Motor neuron (in vitro differentiated cells): ENCODE measurements around the gene TIMM23. TPM values are rescaled to one million over a fixed set of nuclear protein-coding genes. Genes with fewer than 3 reads are reported as not detected.

ENCODE experiments used
- ATAC-seq, 8 experiments: fragments of 200-7000 bp; cut with Tn5 transposase; replicated peaks in 6 of 8; 2 replicates each; pipeline ENCODE4 v1.8.0; 2021; ENCODE audit warnings: mild to moderate bottlenecking in 8 of 8, moderate library complexity in 8 of 8
- H3K27ac ChIP-seq, 2 donors: fragments of 250-450 bp; sonication (Bioruptor Pico); 2 replicates each; pipeline ENCODE4 v1.9.0; 2021; ENCODE audit warnings: antibody characterized with exemption in 2 of 2, mild to moderate bottlenecking in 2 of 2, moderate library complexity in 1 of 2
- H3K4me1 ChIP-seq, 2 donors: fragments of 250-450 bp; sonication (Bioruptor Pico); replicated peaks in 1 of 2; 2 replicates each; pipeline ENCODE4 v1.6.1; 2021; ENCODE audit warnings: antibody characterized with exemption in 2 of 2, mild to moderate bottlenecking in 2 of 2, moderate library complexity in 1 of 2
- H3K4me3 ChIP-seq, 5 donors: fragments of 250-450 bp; sonication (Bioruptor Pico); 2 replicates each; pipeline ENCODE4 v1.9.0; 2021; ENCODE audit warnings: antibody characterized with exemption in 5 of 5, mild to moderate bottlenecking in 5 of 5, moderate library complexity in 4 of 5
- WGBS, 10 experiments: fragments of 450-650 bp; shearing (Covaris generic); methylation state at CpG; one replicate each; pipeline ENCODE4 v1.0.0; 2022; 5-methylcytosine and 5-hydroxymethylcytosine counted together
- in situ Hi-C, 9 experiments: fragments of 400-800 bp; cut with MboI; loops; one replicate each; pipeline ENCODE4 v1.15.0; 2021; ENCODE audit warnings: low sequenced_read_pairs in 9 of 9, low pct_unique_long_range_greater_than_20kb in 2 of 9; ENCODE audit not compliant: unreplicated experiment in 9 of 9
- total RNA-seq, 8 experiments: library from RNA; unstranded; fragments of 300-600 nt; gene quantifications; 2 replicates each; pipeline versions ENCODE4 v1.2.3 to v1.2.4, GENCODE V29; 2022

Gene TIMM23
- total RNA-seq, 8 experiments from 2014 or later: 42.2 to 105 (median 88.5) TPM

DNA sequence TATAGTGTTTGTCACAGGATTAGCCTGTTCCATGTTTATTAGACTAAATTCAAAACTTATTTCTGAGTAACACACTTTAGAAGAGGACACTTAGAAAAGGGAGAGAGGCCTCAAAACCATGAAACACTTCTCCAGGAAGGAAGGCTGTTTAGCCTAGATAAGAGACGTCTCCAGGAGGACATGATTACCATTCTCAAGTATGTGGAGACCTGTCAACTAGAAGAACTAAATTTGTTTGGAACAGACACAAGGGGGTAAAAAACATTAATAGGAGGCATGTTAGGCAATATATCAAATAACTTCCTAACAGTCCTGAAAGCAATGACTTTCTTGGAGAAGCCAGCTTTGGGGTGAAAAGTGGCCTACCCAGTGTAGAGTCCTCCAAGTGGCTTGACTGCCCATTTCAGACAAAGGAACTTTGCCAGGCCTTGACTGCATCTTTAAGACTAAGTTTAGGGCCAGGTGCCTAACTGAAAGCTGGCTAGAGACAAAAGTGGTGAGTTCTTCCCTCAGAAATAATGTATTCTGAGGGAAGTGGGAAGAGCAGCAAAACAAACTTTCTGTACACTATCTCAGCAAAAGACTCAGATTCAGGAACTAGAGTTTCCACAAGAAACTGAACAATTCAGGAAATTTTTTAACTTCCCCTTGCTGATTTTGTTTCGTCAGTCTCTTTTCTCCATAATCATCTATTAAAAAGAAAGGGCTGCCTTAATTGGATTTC is 46.3 kb downstream of the TIMM23 start:
- Histone ChIP-seq H3K27ac (no peak overlapping the region), H3K4me3 (no peak overlapping the region), H3K4me1 (peaks cover 10 to 17% of the 10 kb centered on the region in 2 donors)
- no peak for ATAC-seq
- in situ Hi-C loops: no loop called here
- 31 to 100% (median 71%) methylated on average over 1 to 2 of the region's 2 CpGs; no CpG with 5 or more reads in 3 of the 10 experiments for WGBS, 10 experiments

DNA sequence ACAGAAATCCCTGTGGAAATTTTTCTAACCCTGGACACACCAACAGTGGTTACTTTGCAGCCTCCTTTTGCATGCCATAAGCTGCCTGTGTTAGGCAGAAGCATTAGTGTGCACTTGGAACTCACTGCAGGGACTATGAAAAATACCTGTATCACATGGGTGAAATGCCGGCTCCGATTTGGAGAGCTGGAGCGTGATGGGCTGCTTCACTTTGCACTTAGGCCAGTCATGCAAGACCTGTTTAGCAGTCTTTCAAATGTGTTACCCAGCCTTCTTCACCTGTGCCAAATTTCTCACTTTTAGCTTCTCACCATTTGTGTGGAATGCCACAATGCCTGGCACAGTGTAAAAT is 46.9 kb downstream of the TIMM23 start:
- Histone ChIP-seq H3K4me3 (no peak overlapping the region), H3K4me1 (peaks cover 10 to 19% of the 10 kb centered on the region in 2 donors), H3K27ac (no peak overlapping the region)
- WGBS, 10 experiments: 88 to 100% (median 100%) methylated on average over 1 to 3 of the region's 3 CpGs; no CpG with 5 or more reads in 3 of the 10 experiments
- in situ Hi-C loops: no loop called here
- no peak for ATAC-seq

DNA sequence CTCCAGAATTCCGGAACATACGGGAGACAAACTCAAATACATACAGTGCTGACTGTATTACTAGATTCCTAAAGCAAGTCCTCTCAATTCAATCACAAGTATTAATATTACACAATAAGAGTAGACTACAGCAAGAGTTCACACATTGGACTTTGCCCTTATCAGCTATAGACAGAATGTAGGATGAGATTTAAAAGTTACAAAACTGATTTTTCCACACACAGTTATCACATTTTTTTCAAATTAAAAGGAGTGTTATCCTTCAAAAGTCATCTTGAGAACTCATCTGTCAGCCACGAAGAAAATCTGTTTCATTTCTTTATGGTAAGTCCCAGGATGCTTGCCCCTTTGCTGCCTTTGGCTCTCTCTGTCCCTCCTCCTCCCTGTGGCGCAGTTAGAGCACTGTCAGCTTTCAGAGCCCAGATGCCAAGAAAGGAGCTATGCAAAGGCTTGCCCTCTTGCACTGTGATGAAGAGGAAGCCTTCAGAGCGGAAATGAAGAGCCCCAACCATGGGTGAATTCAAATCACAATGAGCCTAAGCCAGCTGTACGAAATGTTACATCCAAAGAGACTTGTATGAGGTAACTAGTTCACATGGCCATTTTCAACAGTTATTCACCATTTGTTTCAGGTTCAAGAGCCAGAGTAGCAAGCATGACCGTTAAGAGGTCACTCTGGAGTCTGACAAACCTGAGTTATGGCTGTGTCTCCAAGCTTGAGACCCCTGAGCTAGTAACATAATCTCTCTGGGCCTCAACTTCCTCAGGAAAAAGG is 47.5 kb downstream of the TIMM23 start:
- Histone ChIP-seq H3K4me3 (no peak overlapping the region), H3K4me1 (peaks cover 10 to 19% of the 10 kb centered on the region in 2 donors), H3K27ac (no peak overlapping the region)
- in situ Hi-C loops: no loop called here
- no peak for ATAC-seq
- 40 to 100% (median 85%) methylated on average over 2 to 7 of the region's 7 CpGs for WGBS, 10 experiments

DNA sequence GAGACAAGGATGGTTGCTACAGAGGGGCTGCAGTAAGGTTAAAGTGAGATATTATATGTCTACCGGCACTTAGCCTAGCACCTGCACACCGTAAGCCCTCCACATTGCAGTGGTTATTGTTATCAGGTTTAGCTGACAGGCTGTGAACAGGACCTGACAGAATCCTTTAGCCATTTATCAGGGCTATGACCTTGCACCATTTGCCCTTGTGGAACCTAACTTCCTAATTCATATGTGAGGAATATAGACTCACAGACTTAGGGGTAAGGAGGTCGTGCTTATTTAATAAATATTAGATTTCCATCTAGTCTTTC is 48.0 kb downstream of the TIMM23 start:
- ATAC-seq: no peak
- H3K4me3 ChIP-seq: no peak overlapping the region

DNA sequence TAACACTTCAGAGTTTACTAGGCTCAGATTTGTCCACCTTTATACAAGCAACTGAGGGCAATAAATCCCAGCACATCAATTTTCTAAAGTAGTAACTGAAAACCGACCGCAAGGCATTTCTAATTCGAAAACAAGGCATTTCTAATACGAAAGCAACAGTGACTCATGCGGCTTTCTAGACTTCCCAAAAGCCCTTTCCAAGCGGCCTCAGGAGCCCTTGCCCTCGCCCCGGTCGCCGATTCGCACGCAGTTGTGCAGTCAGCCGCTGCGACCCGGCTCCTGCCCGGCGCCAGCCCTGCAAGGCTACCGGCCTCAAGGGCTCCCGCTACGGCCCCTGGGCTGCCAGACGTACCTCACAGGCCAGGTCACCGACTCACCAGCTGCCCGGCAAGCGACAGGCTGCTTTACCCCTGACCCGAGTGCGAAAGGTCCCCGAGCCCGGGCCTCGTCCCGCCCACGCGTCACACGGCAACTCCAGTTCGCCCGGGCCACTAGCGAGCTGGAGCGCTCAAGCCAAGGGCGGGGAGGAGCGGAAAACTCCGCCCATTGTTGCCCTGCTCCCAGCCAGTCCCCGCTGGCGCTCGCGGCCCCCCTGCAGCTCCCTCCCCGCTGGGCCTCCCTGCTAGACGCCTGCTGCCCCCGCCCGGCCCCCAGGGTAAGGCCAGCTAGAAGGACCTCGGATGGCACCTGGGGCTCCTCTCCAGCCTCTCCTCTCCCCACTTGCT is 50.9 kb downstream of the TIMM23 start:
- ATAC-seq: peak; percentile 94 to 99 (median 99)
- Histone ChIP-seq H3K27ac (peak overlapping the region in 1 of 2 donors; percentile 34), H3K4me3 (peak overlapping the region; percentile 37 to 55 (median 48)), H3K4me1 (peaks cover 10 to 21% of the 10 kb centered on the region in 2 donors)
- 0 to 5% (median 1%) methylated on average over 2 to 14 of the region's 49 CpGs; no CpG with 5 or more reads in 3 of the 10 experiments for WGBS, 10 experiments
- in situ Hi-C loops: no loop called here

More for the DNA sequence above, 48.0 kb downstream of the TIMM23 start:
- WGBS, 10 experiments: 78 to 100% (median 94%) methylated on average over 1 to 3 of the region's 3 CpGs; no CpG with 5 or more reads in 4 of the 10 experiments
- in situ Hi-C loops: no loop called here
- Histone ChIP-seq H3K4me1 (peaks cover 10 to 19% of the 10 kb centered on the region in 2 donors), H3K27ac (no peak overlapping the region)

DNA sequence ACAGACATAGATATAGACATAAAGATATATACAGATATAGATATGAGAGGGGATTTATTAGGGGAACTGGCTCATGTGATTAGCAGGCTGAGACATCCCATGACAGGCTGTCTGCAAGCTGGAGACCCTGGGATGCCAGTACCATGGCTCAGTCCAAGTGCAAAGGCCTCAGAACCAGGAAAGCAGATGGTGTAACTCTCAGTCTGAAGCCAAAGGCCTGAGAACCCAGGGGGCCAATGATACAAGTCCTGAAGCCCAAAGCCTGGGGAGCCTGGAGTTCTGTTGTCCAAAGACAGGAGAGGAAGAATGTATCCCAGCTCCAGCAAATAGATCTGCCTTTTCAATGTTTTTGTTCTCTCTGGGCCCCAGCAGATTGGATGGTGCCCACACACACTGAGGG is 52.7 kb downstream of the TIMM23 start:
- Histone ChIP-seq H3K4me3 (no peak overlapping the region), H3K4me1 (peaks cover 12 to 31% of the 10 kb centered on the region in 2 donors), H3K27ac (no peak overlapping the region)
- ATAC-seq: no peak
- in situ Hi-C loops: no loop called here

DNA sequence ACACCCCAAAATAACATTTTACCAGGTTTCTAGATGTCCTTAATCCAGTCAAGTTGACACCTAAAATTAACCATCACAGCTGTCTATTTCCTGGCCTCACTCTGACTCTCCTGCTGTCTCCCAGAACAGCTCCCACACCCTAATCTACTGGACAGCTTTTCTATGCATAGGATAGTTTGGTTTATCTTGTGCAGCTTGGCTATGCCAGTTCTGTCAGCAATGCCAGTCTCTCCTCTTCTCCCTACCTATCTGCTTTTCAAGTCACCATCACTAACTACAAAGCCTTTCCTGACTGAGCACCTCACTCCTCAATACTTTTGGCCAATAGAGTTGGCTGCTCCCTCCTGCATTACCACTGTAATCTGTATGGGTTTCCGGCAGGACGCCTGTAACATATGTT is 53.1 kb downstream of the TIMM23 start:
- Histone ChIP-seq H3K4me1 (peaks cover 8 to 27% of the 10 kb centered on the region in 2 donors), H3K4me3 (no peak overlapping the region), H3K27ac (no peak overlapping the region)
- in situ Hi-C loops: no loop called here
- 27 to 100% (median 92%) methylated on average over 2 of the region's 2 CpGs; no CpG with 5 or more reads in 5 of the 10 experiments for WGBS, 10 experiments
- ATAC-seq: no peak

DNA sequence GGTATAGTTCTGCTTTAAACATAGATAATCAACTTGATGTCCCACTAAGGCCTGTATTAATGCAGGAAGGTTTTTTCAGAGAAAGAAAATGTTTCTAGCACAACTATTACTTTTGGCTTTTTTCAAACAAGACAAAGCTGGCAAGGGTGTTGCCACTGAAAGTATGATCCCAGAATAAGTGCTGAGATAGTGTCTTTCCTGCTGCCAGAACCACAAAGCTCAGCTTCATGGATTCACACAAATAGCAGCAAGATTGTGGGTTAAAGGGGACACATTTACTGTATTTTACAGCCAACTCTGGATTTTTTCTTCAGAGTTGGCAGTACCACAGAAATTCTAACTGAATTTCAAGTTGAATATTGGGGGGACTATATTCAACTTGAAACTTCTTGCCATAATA is 53.8 kb downstream of the TIMM23 start:
- peaks cover 12 to 33% of the 10 kb centered on the region in 2 donors for H3K4me1 ChIP-seq
- ATAC-seq: no peak
- H3K27ac ChIP-seq: no peak overlapping the region
- in situ Hi-C loops: no loop called here
- H3K4me3 ChIP-seq: no peak overlapping the region

DNA sequence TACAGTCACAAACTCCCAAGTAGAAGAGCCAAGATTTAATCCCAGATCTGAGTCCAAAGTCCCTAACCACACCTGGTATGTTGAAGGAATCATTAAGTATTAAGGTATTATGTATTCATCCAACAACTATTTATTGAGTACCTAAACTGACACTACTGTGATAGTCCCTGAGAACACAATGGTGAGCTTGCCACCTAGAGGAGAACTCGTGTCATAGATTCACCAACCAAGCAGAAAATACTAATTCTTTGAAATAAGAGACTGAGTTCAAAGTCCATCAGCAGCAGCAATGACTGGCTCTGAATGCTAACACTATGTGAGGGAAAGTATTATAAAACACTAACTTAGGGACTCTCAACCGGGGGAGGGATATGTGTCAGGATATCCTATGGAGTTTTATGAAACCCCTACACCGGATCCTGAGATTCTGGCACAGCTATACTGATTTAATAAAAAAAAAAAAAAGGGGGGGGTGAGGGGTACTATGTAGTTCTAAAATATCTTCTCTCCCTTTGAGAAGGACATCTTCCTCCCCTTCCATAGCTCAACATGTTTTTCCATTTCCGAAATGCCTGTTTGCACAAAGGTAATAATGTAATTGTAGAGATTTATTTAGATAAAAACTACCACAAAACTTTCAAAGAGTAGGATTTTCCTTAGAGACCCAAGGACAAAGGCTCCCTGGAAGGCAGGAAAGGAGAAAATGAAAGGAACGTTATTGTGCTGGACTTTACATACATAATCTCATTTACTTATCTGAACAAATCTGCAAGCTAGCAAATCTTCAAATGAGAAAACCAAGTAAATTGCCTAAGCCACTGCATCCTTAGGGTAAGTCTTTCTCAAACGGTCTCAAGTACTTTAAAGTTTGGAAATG is 56.5 kb downstream of the TIMM23 start:
- peak overlapping the region in 4 of 5 donors; percentile 78 to 87 (median 78) for H3K4me3 ChIP-seq
- in situ Hi-C loops: no loop called here
- peaks cover 8 to 21% of the 10 kb centered on the region in 2 donors for H3K4me1 ChIP-seq
- ATAC-seq: peak in 3 of 8 experiments; percentile 4 to 7 (median 5)
- WGBS, 10 experiments: 0 to 42% (median 21%) methylated on average over 1 to 6 of the region's 6 CpGs
- H3K27ac ChIP-seq: no peak overlapping the region

DNA sequence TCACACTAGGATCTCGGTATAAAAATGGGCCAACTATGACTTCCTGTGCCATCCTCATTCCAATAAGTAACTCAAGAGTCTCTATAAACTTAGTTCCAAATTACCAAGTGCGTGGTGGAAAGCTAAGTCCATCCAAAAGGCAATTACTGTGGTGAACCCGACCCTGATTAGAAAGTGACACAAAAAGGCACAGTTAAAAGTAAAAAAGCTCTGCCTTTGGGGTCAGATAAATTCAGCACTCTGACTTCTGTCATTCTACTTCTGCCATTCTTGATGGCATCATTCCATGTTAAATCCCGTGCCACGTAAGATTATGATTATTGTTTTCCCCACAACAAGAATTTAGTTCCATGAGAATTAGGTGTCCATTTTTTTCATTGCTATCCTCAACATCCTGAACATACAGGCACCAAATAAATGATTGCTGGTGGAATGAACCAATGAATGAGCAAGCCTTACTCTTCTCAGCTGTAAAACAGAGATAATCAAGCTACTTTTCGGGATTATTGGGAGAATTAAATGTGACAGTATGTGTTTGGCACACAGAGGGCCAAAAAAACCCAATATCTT is 57.3 kb downstream of the TIMM23 start:
- 0 to 60% (median 26%) methylated on average over 1 to 6 of the region's 6 CpGs for WGBS, 10 experiments
- Histone ChIP-seq H3K27ac (peak overlapping the region; percentile 90 to 93), H3K4me1 (peaks cover 8 to 21% of the 10 kb centered on the region in 2 donors), H3K4me3 (peak overlapping the region; percentile 78 to 87 (median 78))
- in situ Hi-C loops: no loop called here
- ATAC-seq: no peak

DNA sequence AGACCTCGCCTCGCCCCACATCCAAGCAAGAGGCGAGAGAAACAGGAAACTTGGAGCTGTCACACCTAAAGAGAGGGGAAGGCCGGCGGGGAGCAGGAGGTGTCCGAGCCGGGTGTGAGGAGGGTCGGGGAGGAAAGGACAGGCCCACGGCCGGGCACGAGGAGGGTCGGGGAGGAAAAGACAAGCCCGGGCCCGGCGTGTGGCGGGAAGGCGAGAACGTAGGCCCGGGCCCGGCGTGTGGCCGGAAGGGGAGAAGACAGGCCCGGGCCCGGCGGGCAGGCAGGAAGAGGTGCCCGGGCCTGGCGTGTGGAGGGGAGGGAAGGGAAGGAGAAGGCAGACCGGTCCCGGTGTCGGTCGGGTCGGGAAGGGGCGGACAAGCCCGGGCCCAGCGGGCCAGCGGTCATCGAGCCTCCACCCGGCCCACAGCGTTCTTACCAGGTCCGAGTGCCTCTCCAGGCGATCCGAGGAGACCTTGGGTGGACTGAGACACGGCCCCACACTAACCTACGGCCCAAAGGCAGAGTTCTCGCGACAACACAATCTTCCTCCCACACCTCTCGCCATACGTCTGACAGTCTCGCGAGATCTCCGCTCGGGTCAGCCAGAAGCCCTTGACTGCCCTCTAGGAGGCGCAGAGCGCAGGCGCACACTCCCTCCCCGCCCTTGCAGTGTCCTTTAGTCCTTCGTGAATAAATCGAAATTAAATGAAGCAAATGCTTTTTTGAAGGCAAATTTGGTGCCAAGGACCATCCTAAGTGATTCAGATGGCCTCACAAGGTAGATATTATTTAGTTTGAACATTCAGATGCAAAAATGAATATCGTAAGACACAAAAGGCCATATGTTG is 58.0 kb downstream of the TIMM23 start, which contains the start of gene NCOA4:
Gene NCOA4, minus strand, starts transcription at position 533 of the 847 bp plus-strand sequence. CDS start 13,943 bp downstream, outside the sequence.
- WGBS, 10 experiments: 0 to 17% (median 0%) methylated on average over 1 to 8 of the region's 59 CpGs
- peaks cover 8 to 21% of the 10 kb centered on the region in 2 donors for H3K4me1 ChIP-seq
- in situ Hi-C loops: no loop called here
- H3K4me3 ChIP-seq: peak within 1 kb of the TSS; percentile 78 to 87 (median 78)
- ATAC-seq: peak; percentile 96 to 100 (median 99)
- H3K27ac ChIP-seq: peak within 1 kb of the TSS; percentile 90 to 93
